HepG2 (cell line): ENCODE measurements around the gene HYAL1. TPM values are rescaled to one million over a fixed set of nuclear protein-coding genes. Genes with fewer than 3 reads are reported as not detected.

ENCODE experiments used
- ATAD3A ChIP-seq: sonication (generic); formaldehyde crosslinking; IDR thresholded peaks from 2 replicates; pipeline ENCODE4 v1.4.0; 2020; ENCODE audit warnings: missing genetic modification reagents
- DR1 ChIP-seq: sonication (generic); formaldehyde crosslinking; IDR thresholded peaks from 2 replicates; pipeline ENCODE4 v1.8.0; 2021; ENCODE audit warnings: mild to moderate bottlenecking, missing genetic modification reagents, inconsistent platforms
- GATA4 ChIP-seq: sonication (generic); IDR thresholded peaks from 2 replicates; pipeline ENCODE4 v1.6.1; 2016; ENCODE audit warnings: antibody characterized with exemption, low read depth, borderline replicate concordance
- MXI1 ChIP-seq: IDR thresholded peaks from 3 replicates; pipeline ENCODE4 v1.6.1; 2012; ENCODE audit warnings: low read depth, low read length, inconsistent platforms, borderline replicate concordance
- MYC ChIP-seq: sonication (generic); formaldehyde crosslinking; IDR thresholded peaks from 2 replicates; pipeline ENCODE4 v1.9.0; 2021; ENCODE audit warnings: missing genetic modification reagents, borderline replicate concordance
- NONO ChIP-seq, 2 experiments: fragments of 450-650 bp in 1 of 2; sonication (generic) in 1 of 2; formaldehyde crosslinking in 1 of 2; IDR thresholded peaks in 1 of 2; conservative IDR thresholded peaks in 1 of 2; 2 replicates each; pipeline versions ENCODE4 v1.6.1 to v1.8.0; 2017 to 2022; ENCODE audit warnings: mild to moderate bottlenecking in 1 of 2, missing genetic modification reagents in 1 of 2, moderate library complexity in 1 of 2
- PRMT3 ChIP-seq: sonication (generic); formaldehyde crosslinking; IDR thresholded peaks from 2 replicates; pipeline ENCODE4 v1.8.1; 2022; ENCODE audit warnings: low read depth, mild to moderate bottlenecking, moderate library complexity, missing genetic modification reagents, borderline replicate concordance
- RBM39 ChIP-seq: fragments of 200-400 bp; formaldehyde crosslinking; IDR thresholded peaks from one replicate; pipeline ENCODE4 v1.6.1; 2018; ENCODE audit warnings: antibody characterized with exemption, mild to moderate bottlenecking, low read depth, low read length; ENCODE audit not compliant: poor library complexity, severe bottlenecking
- REL ChIP-seq: sonication (generic); formaldehyde crosslinking; conservative IDR thresholded peaks from 2 replicates; pipeline ENCODE4 v1.8.0; 2022; ENCODE audit warnings: mild to moderate bottlenecking, missing genetic modification reagents, moderate library complexity
- TMF1 ChIP-seq: sonication (generic); formaldehyde crosslinking; IDR thresholded peaks from 2 replicates; pipeline ENCODE4 v1.8.1; 2022; ENCODE audit warnings: low read depth, missing genetic modification reagents
- TP53 ChIP-seq: sonication (generic); formaldehyde crosslinking; conservative IDR thresholded peaks from 2 replicates; pipeline ENCODE4 v1.4.0; 2020; ENCODE audit warnings: missing genetic modification reagents
- YEATS4 ChIP-seq: sonication (generic); formaldehyde crosslinking; IDR thresholded peaks from 2 replicates; pipeline ENCODE4 v1.4.0; 2020; ENCODE audit warnings: missing genetic modification reagents, borderline replicate concordance
- ZBTB7A ChIP-seq: sonication (generic); formaldehyde crosslinking; IDR thresholded peaks from 2 replicates; pipeline ENCODE4 v1.8.0; 2022; ENCODE audit warnings: mild to moderate bottlenecking, missing genetic modification reagents
- ZKSCAN8 ChIP-seq: IDR thresholded peaks from 2 replicates; pipeline ENCODE4 v1.6.1; 2016; ENCODE audit warnings: borderline replicate concordance, missing genetic modification reagents, missing compliant biosample characterization
- ZNF138 ChIP-seq: sonication (generic); formaldehyde crosslinking; IDR thresholded peaks from 2 replicates; pipeline ENCODE4 v1.5.0; 2020; ENCODE audit warnings: mild to moderate bottlenecking, low read depth, missing genetic modification reagents
- ZNF205 ChIP-seq: IDR thresholded peaks from 2 replicates; pipeline ENCODE4 v1.6.1; 2018; ENCODE audit warnings: missing biosample characterization, missing genetic modification reagents
- ZNF263 ChIP-seq: sonication (generic); formaldehyde crosslinking; IDR thresholded peaks from 2 replicates; pipeline ENCODE4 v1.4.0; 2020; ENCODE audit warnings: missing genetic modification reagents
- ZNF629 ChIP-seq: sonication (generic); formaldehyde crosslinking; conservative IDR thresholded peaks from 2 replicates; pipeline ENCODE4 v1.5.0; 2020; ENCODE audit warnings: missing genetic modification reagents
- ZNF652 ChIP-seq: IDR thresholded peaks from 2 replicates; pipeline ENCODE4 v1.6.1; 2016; ENCODE audit warnings: low read depth, borderline replicate concordance
- ZNF746 ChIP-seq: sonication (generic); formaldehyde crosslinking; IDR thresholded peaks from 2 replicates; pipeline ENCODE4 v1.8.0; 2022; ENCODE audit warnings: mild to moderate bottlenecking, missing genetic modification reagents
- ZNF780A ChIP-seq: sonication (generic); formaldehyde crosslinking; IDR thresholded peaks from 2 replicates; pipeline ENCODE4 v1.8.0; 2022; ENCODE audit warnings: mild to moderate bottlenecking, missing genetic modification reagents, moderate library complexity
- polyA plus RNA-seq, 8 experiments: library from polyadenylated mRNA; depleted of rRNA in 3 of 8; stranded (reverse) in 7 of 8; unstranded in 1 of 8; fragments of >200 nt; fragmentation: Illumina TruSeq in 4 of 8; extraction: Trizol in 4 of 8; gene quantifications; 2 replicates each; pipeline versions ENCODE4 v1.2.1 to v1.2.3, GENCODE V29; 2011 to 2016; ENCODE audit warnings: low read depth in 4 of 8, missing spikeins in 1 of 8, mixed read lengths in 1 of 8; ENCODE audit not compliant: insufficient read depth in 1 of 8
- total RNA-seq, 5 experiments: library from RNA; depleted of rRNA; stranded (reverse); fragments of >200 nt; fragmentation: Illumina TruSeq; extraction: Trizol; gene quantifications; 2 replicates each; pipeline ENCODE4 v1.2.3, GENCODE V29; 2016; ENCODE audit warnings: low read depth in 1 of 5
- TF ChIP-seq, protein P1 (sequence below): sonication (generic); formaldehyde crosslinking; IDR thresholded peaks from 2 replicates; pipeline ENCODE4 v1.5.0; 2020; ENCODE audit warnings: missing genetic modification reagents, mild to moderate bottlenecking, borderline replicate concordance
- TF ChIP-seq, protein P2 (sequence below): conservative IDR thresholded peaks from 2 replicates; pipeline ENCODE4 v1.6.1; 2018; ENCODE audit warnings: missing genetic modification reagents
- TF ChIP-seq, protein P3 (sequence below): sonication (generic); formaldehyde crosslinking; IDR thresholded peaks from 2 replicates; pipeline ENCODE4 v1.4.0; 2020; ENCODE audit warnings: low read depth, mild to moderate bottlenecking, missing genetic modification reagents
- TF ChIP-seq, protein P4 (sequence below): sonication (generic); formaldehyde crosslinking; conservative IDR thresholded peaks from 2 replicates; pipeline ENCODE4 v1.4.0; 2020; ENCODE audit warnings: missing genetic modification reagents

The HYAL1 gene
- total and polyA plus RNA-seq, 2 of the 13 experiments (the other 11 are each of a cell fraction or from before 2014, with no cell fraction given), result 76.5 to 193 TPM

DNA sequence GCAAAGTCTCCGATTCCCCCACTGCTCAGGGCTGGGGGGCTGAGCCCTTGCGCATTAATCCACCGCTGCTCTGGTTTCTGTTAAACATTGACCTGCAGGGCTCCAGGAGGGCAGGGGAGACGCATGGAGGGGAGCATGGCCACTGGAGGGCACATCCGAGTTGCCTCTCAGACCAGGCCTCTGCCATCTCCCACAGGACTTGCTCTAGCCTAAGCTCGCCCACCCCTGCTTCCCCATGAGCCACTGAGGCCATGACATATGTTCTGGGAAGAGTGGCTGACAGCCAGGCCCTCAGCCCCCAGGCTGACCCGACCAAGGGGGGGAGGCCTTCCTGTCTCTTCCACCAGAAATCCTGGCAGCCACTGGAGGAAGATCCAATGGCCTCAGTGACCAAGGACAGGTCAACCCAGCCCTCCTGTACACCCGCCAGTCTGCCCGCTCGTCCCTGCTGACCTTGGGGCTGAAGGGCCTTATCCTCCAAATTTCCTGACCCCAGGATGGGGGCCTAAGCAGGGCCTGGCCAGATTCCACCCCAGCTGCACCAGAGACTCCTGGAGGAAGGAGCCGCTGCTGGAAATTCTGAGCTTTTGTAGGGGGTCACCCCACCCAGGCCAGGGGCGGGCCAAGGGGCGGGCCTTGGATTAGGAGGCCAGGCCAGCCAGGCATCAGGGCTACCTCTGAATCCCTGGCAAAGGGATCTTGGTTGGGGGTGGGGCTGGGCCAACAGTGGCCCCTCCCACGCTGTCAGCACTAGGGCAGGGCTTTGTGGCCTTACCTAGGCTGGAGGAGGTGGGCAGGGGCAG lies at the start of gene HYAL1 (continued):
- TF ChIP-seq ZNF263 (CRISPR knock-in tag), result peak; percentile 31; the same call in 1 of the 2 replicates
- TF ChIP-seq ZKSCAN8 (CRISPR knock-in tag), result no peak
- no peak for TF ChIP-seq REL (CRISPR knock-in tag)
- TF ChIP-seq, protein P1, sequence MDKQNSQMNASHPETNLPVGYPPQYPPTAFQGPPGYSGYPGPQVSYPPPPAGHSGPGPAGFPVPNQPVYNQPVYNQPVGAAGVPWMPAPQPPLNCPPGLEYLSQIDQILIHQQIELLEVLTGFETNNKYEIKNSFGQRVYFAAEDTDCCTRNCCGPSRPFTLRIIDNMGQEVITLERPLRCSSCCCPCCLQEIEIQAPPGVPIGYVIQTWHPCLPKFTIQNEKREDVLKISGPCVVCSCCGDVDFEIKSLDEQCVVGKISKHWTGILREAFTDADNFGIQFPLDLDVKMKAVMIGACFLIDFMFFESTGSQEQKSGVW (CRISPR knock-in tag), result no peak
- TF ChIP-seq, protein P2, sequence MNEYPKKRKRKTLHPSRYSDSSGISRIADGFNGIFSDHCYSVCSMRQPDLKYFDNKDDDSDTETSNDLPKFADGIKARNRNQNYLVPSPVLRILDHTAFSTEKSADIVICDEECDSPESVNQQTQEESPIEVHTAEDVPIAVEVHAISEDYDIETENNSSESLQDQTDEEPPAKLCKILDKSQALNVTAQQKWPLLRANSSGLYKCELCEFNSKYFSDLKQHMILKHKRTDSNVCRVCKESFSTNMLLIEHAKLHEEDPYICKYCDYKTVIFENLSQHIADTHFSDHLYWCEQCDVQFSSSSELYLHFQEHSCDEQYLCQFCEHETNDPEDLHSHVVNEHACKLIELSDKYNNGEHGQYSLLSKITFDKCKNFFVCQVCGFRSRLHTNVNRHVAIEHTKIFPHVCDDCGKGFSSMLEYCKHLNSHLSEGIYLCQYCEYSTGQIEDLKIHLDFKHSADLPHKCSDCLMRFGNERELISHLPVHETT (CRISPR knock-in tag), result no peak
- no peak for TF ChIP-seq ZNF652 (CRISPR knock-in tag)
- TF ChIP-seq RBM39, result peak; percentile 62
- TF ChIP-seq YEATS4, result no peak
- TF ChIP-seq ZNF746 (CRISPR knock-in tag), result no peak
- no peak; the same call in 1 of the 2 replicates for TF ChIP-seq ZNF205 (CRISPR knock-in tag)
- no peak for TF ChIP-seq ATAD3A (CRISPR knock-in tag)
- no peak for TF ChIP-seq ZNF629 (CRISPR knock-in tag)
- no peak for TF ChIP-seq TP53
- TF ChIP-seq TMF1 (CRISPR knock-in tag), result peak; percentile 63; the same call in 1 of the 2 replicates
- TF ChIP-seq GATA4, result peak; percentile 77; the same call in 1 of the 2 replicates
- TF ChIP-seq, protein P3, sequence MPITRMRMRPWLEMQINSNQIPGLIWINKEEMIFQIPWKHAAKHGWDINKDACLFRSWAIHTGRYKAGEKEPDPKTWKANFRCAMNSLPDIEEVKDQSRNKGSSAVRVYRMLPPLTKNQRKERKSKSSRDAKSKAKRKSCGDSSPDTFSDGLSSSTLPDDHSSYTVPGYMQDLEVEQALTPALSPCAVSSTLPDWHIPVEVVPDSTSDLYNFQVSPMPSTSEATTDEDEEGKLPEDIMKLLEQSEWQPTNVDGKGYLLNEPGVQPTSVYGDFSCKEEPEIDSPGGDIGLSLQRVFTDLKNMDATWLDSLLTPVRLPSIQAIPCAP (CRISPR knock-in tag), result no peak
- TF ChIP-seq ZBTB7A (CRISPR knock-in tag), result no peak; the same call in 1 of the 2 replicates
- TF ChIP-seq, protein P4, sequence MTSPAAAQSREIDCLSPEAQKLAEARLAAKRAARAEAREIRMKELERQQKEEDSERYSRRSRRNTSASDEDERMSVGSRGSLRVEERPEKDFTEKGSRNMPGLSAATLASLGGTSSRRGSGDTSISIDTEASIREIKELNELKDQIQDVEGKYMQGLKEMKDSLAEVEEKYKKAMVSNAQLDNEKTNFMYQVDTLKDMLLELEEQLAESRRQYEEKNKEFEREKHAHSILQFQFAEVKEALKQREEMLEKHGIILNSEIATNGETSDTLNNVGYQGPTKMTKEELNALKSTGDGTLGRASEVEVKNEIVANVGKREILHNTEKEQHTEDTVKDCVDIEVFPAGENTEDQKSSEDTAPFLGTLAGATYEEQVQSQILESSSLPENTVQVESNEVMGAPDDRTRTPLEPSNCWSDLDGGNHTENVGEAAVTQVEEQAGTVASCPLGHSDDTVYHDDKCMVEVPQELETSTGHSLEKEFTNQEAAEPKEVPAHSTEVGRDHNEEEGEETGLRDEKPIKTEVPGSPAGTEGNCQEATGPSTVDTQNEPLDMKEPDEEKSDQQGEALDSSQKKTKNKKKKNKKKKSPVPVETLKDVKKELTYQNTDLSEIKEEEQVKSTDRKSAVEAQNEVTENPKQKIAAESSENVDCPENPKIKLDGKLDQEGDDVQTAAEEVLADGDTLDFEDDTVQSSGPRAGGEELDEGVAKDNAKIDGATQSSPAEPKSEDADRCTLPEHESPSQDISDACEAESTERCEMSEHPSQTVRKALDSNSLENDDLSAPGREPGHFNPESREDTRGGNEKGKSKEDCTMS (CRISPR knock-in tag), result no peak
- TF ChIP-seq PRMT3 (CRISPR knock-in tag), result peak; percentile 52
- 0 out of 2 replicates have a peak, but pooled peaks have one; percentile 47 for TF ChIP-seq ZNF138 (CRISPR knock-in tag)
- peak; percentile 99 for TF ChIP-seq DR1 (CRISPR knock-in tag)
- peak; percentile 86 for TF ChIP-seq MYC
- peak; percentile 79; the same call in 1 of the 3 replicates for TF ChIP-seq MXI1
- no peak for TF ChIP-seq ZNF780A (CRISPR knock-in tag)
- no peak for TF ChIP-seq NONO (IDR thresholded peaks at IDR 0.05)
- TF ChIP-seq NONO (CRISPR knock-in tag; conservative IDR thresholded peaks at IDR 0.05), result no peak; the same call in 1 of the 2 replicates
